Effector memory CD8-positive, alpha-beta T cell (primary cell): ENCODE data around the gene CCNC.
A peak's percentile ranks its signal among the peaks of the same experiment; 100 is the strongest.

Source experiments
- ATAC-seq: fragments of 150-1000 bp; cut with Tn5 transposase; replicated peaks from 2 replicates; pipeline ENCODE4 v1.10.0; 2021; ENCODE audit warnings: mild to moderate bottlenecking, moderate library complexity
- DNase-seq, 3 experiments: peaks; one replicate each; pipeline ENCODE4 v3.0.0; 2021
- H3K27ac Mint-ChIP-seq, 2 donors: one replicate each; pipeline ENCODE4 v1.8.0; 2022; ENCODE audit warnings: mild to moderate bottlenecking in 2 of 2, mixed read lengths in 2 of 2, moderate library complexity in 2 of 2
- H3K27me3 Mint-ChIP-seq, 2 donors: one replicate each; pipeline ENCODE4 v1.8.0; 2022; ENCODE audit warnings: mixed read lengths in 2 of 2
- H3K36me3 Mint-ChIP-seq: one replicate; pipeline ENCODE4 v1.8.0; 2022; ENCODE audit warnings: mild to moderate bottlenecking, moderate library complexity, mixed read lengths; ENCODE audit not compliant: insufficient read depth
- H3K4me1 Mint-ChIP-seq, 2 donors: one replicate each; pipeline ENCODE4 v1.8.0; 2022; ENCODE audit warnings: low read depth in 2 of 2, mixed read lengths in 2 of 2
- H3K4me3 Mint-ChIP-seq, 2 donors: one replicate each; pipeline ENCODE4 v1.8.0; 2022; ENCODE audit warnings: mild to moderate bottlenecking in 2 of 2, mixed read lengths in 2 of 2, moderate library complexity in 2 of 2
- H3K9me3 Mint-ChIP-seq, 2 donors: one replicate each; pipeline ENCODE4 v1.8.0; 2022; ENCODE audit warnings: mixed read lengths in 2 of 2
- total RNA-seq, 9 experiments: gene quantifications; one replicate each; lab custom pipeline; 2026; lab: John Stamatoyannopoulos, UW

Gene CCNC
- total RNA-seq = 35.0 to 132 (median 77.2) reads per million in 9 experiments

- Mint-ChIP-seq H3K9me3 (no peaks in the 10 kb centered on the region), H3K36me3 (peaks cover 27% of the 10 kb centered on the region), H3K27ac (peak within 1 kb of the TSS; percentile 96 to 99), H3K27me3 (no peaks in the 10 kb centered on the region), H3K4me1 (peaks cover 20 to 33% of the 10 kb centered on the region in 2 donors), H3K4me3 (peak within 1 kb of the TSS; percentile 96 to 99)
- DNase-seq (peak; percentile 85 to 89 (median 85)), ATAC-seq (peak; percentile 90)
Measured at GRCh38 chr6:99568103-99568933, at the start of gene CCNC. TSS of gene CCNC (minus strand) at chr6:99568660. CDS start at chr6:99568527, 133 bp downstream.

- no peak for DNase-seq
- peaks cover 69 to 81% of the 10 kb centered on the region in 2 donors for H3K27me3 Mint-ChIP-seq
- H3K4me1 Mint-ChIP-seq = peaks cover 5 to 9% of the 10 kb centered on the region in 2 donors
- H3K36me3 Mint-ChIP-seq = peaks cover 3% of the 10 kb centered on the region
- H3K27ac Mint-ChIP-seq = no peak overlapping the region
- H3K4me3 Mint-ChIP-seq = no peak overlapping the region
- ATAC-seq = no peak
- peaks cover 0 to 3% of the 10 kb centered on the region in 2 donors for H3K9me3 Mint-ChIP-seq
Measured at GRCh38 chr6:99617131-99617530, 48.7 kb upstream of the CCNC start.

GRCh38 chr6:99614430-99615186, 46.1 kb upstream of the CCNC start:
- Mint-ChIP-seq H3K9me3 (peaks cover 0 to 3% of the 10 kb centered on the region in 2 donors), H3K36me3 (peaks cover 3% of the 10 kb centered on the region), H3K4me1 (peaks cover 9 to 13% of the 10 kb centered on the region in 2 donors), H3K4me3 (peak overlapping the region; percentile 73 to 78), H3K27me3 (peaks cover 68 to 74% of the 10 kb centered on the region in 2 donors), H3K27ac (no peak overlapping the region)
- DNase-seq (no peak), ATAC-seq (peak; percentile 31)

- peak overlapping the region; percentile 73 to 78 for H3K4me3 Mint-ChIP-seq
Measured at GRCh38 chr6:99613705-99614429, 45.4 kb upstream of the CCNC start.

GRCh38 chr6:99613409-99613704, 44.9 kb upstream of the CCNC start:
- peak overlapping the region; percentile 73 to 78 for H3K4me3 Mint-ChIP-seq
- no peak for DNase-seq
- peaks cover 3% of the 10 kb centered on the region for H3K36me3 Mint-ChIP-seq
- peaks cover 9 to 15% of the 10 kb centered on the region in 2 donors for H3K4me1 Mint-ChIP-seq
- peaks cover 0 to 2% of the 10 kb centered on the region in 2 donors for H3K9me3 Mint-ChIP-seq
- H3K27ac Mint-ChIP-seq = no peak overlapping the region
- peak; percentile 57 for ATAC-seq
- peaks cover 68 to 74% of the 10 kb centered on the region in 2 donors for H3K27me3 Mint-ChIP-seq

More at GRCh38 chr6:99613705-99614429, 45.4 kb upstream of the CCNC start:
- Mint-ChIP-seq H3K27ac (no peak overlapping the region), H3K9me3 (peaks cover 0 to 3% of the 10 kb centered on the region in 2 donors), H3K27me3 (peaks cover 68 to 74% of the 10 kb centered on the region in 2 donors), H3K4me1 (peaks cover 9 to 16% of the 10 kb centered on the region in 2 donors), H3K36me3 (peaks cover 3% of the 10 kb centered on the region)
- ATAC-seq (peak; percentile 77), DNase-seq (no peak)

GRCh38 chr6:99612551-99613408, 44.3 kb upstream of the CCNC start:
- Mint-ChIP-seq H3K9me3 (no peaks in the 10 kb centered on the region), H3K27ac (no peak overlapping the region), H3K36me3 (peaks cover 6% of the 10 kb centered on the region), H3K27me3 (peaks cover 68 to 74% of the 10 kb centered on the region in 2 donors), H3K4me3 (peak overlapping the region; percentile 73 to 78), H3K4me1 (peaks cover 9 to 19% of the 10 kb centered on the region in 2 donors)
- no peak for DNase-seq
- no peak for ATAC-seq

- no peak overlapping the region for H3K4me3 Mint-ChIP-seq
- no peak for DNase-seq
- peaks cover 9 to 24% of the 10 kb centered on the region in 2 donors for H3K4me1 Mint-ChIP-seq
- peak; percentile 38 for ATAC-seq
- H3K36me3 Mint-ChIP-seq = peaks cover 15% of the 10 kb centered on the region
- no peaks in the 10 kb centered on the region for H3K9me3 Mint-ChIP-seq
- H3K27ac Mint-ChIP-seq = no peak overlapping the region
- H3K27me3 Mint-ChIP-seq = peaks cover 68 to 74% of the 10 kb centered on the region in 2 donors
Measured at GRCh38 chr6:99611148-99611547, 42.7 kb upstream of the CCNC start.

GRCh38 chr6:99609905-99610489, 41.5 kb upstream of the CCNC start:
- no peak for ATAC-seq

GRCh38 chr6:99608886-99609482, 40.5 kb upstream of the CCNC start:
- H3K27me3 Mint-ChIP-seq = peaks cover 74 to 75% of the 10 kb centered on the region in 2 donors
- ATAC-seq = no peak
- no peaks in the 10 kb centered on the region for H3K9me3 Mint-ChIP-seq
- no peak overlapping the region for H3K4me3 Mint-ChIP-seq
- no peak for DNase-seq
- no peak overlapping the region for H3K27ac Mint-ChIP-seq
- H3K4me1 Mint-ChIP-seq = peaks cover 10 to 25% of the 10 kb centered on the region in 2 donors
- H3K36me3 Mint-ChIP-seq = peaks cover 24% of the 10 kb centered on the region

More at GRCh38 chr6:99609905-99610489, 41.5 kb upstream of the CCNC start:
- Mint-ChIP-seq H3K4me3 (no peak overlapping the region), H3K4me1 (peaks cover 9 to 24% of the 10 kb centered on the region in 2 donors), H3K9me3 (no peaks in the 10 kb centered on the region), H3K36me3 (peaks cover 19% of the 10 kb centered on the region), H3K27me3 (peaks cover 73 to 74% of the 10 kb centered on the region in 2 donors), H3K27ac (no peak overlapping the region)
- no peak for DNase-seq

GRCh38 chr6:99608059-99608885, 39.8 kb upstream of the CCNC start:
- Mint-ChIP-seq H3K27ac (no peak overlapping the region), H3K4me1 (peaks cover 11 to 30% of the 10 kb centered on the region in 2 donors), H3K4me3 (peak overlapping the region in 1 of 2 donors; percentile 54), H3K27me3 (peaks cover 81 to 82% of the 10 kb centered on the region in 2 donors), H3K36me3 (peaks cover 28% of the 10 kb centered on the region), H3K9me3 (no peaks in the 10 kb centered on the region)
- no peak for DNase-seq
- ATAC-seq = no peak

- DNase-seq = no peak
- Mint-ChIP-seq H3K27ac (no peak overlapping the region), H3K36me3 (peaks cover 30% of the 10 kb centered on the region), H3K4me1 (peaks cover 16 to 34% of the 10 kb centered on the region in 2 donors), H3K4me3 (peak overlapping the region in 1 of 2 donors; percentile 54), H3K27me3 (peaks cover 88 to 89% of the 10 kb centered on the region in 2 donors), H3K9me3 (no peaks in the 10 kb centered on the region)
- no peak for ATAC-seq
Measured at GRCh38 chr6:99607416-99608036, 39.1 kb upstream of the CCNC start.
